Esophagus muscularis mucosa (tissue), 4 donors: ENCODE results near the gene PEX3. TPM values are rescaled to one million over a fixed set of nuclear protein-coding genes. Genes with fewer than 3 reads are reported as not detected.

Experiments
- DNase-seq: peaks from one replicate; pipeline ENCODE4 v3.0.0-alpha.2; 2017; ENCODE audit errors: extremely low spot score
- H3K27ac ChIP-seq, 4 donors: fragments of 200-600 bp; sonication (generic); replicated peaks in 1 of 4; 1 replicate in 3 of 4; 2 replicates in 1 of 4; pipeline ENCODE4 v1.5.1; 2016 to 2019; ENCODE audit warnings: mild to moderate bottlenecking in 1 of 4
- H3K27me3 ChIP-seq, 4 donors: fragments of 200-600 bp; sonication (generic); one replicate each; pipeline versions ENCODE4 v1.5.1 to v1.6.0; 2016 to 2019
- H3K36me3 ChIP-seq, 4 donors: fragments of 200-600 bp; sonication (generic); one replicate each; pipeline ENCODE4 v1.5.1; 2016 to 2019
- H3K4me1 ChIP-seq, 4 donors: fragments of 200-600 bp; sonication (generic); one replicate each; pipeline ENCODE4 v1.5.1; 2016 to 2019
- H3K4me3 ChIP-seq, 4 donors: fragments of 200-600 bp; sonication (generic); 1 replicate in 2 of 4; 2 replicates in 2 of 4; pipeline ENCODE4 v1.5.1; 2016 to 2019; ENCODE audit warnings: mild to moderate bottlenecking in 4 of 4, moderate library complexity in 1 of 4
- H3K9me3 ChIP-seq, 4 donors: fragments of 200-600 bp; sonication (generic); 1 replicate in 3 of 4; 2 replicates in 1 of 4; pipeline ENCODE4 v1.5.1; 2016 to 2019
- CTCF ChIP-seq, 3 experiments: fragments of 200-600 bp in 2 of 3; fragments of 450-650 bp in 1 of 3; sonication (generic) in 2 of 3; IDR thresholded peaks; one replicate each; pipeline ENCODE4 v1.5.1; 2017 to 2019; ENCODE audit warnings: antibody characterized with exemption in 3 of 3, mild to moderate bottlenecking in 2 of 3, moderate library complexity in 1 of 3
- EP300 ChIP-seq: sonication (generic); formaldehyde crosslinking; IDR thresholded peaks from one replicate; pipeline ENCODE4 v1.6.1; 2017; ENCODE audit warnings: antibody characterized with exemption
- POLR2A ChIP-seq: fragments of 450-650 bp; IDR thresholded peaks from one replicate; pipeline ENCODE4 v1.6.1; 2017; ENCODE audit warnings: antibody characterized with exemption, moderate library complexity, mild to moderate bottlenecking, low read depth
- POLR2AphosphoS5 ChIP-seq, 2 donors: sonication (generic); formaldehyde crosslinking; IDR thresholded peaks; one replicate each; pipeline ENCODE4 v1.6.1; 2017; ENCODE audit warnings: antibody characterized with exemption in 2 of 2
- WGBS: methylation state at CpG from one replicate; pipeline ENCODE4 v1.1.5; 2018; 5-methylcytosine and 5-hydroxymethylcytosine counted together
- intact Hi-C: fragments of 100-400 bp; cut with DNase I; formaldehyde crosslinking; loops from one replicate; pipeline ENCODE4 v1.15.1; 2023
- total RNA-seq, 4 donors: library from RNA; depleted of rRNA; stranded (reverse); fragments of >200 nt; gene quantifications; one replicate each; pipeline versions ENCODE4 v1.1.0 to v1.2.1, GENCODE V29; 2016

The PEX3 gene
- total RNA-seq, 4 donors from 2014 or later: 15.1 to 24.1 (median 19.7) TPM

- no peak overlapping the region for H3K4me3 ChIP-seq
- no peak for DNase-seq
- H3K27ac ChIP-seq: no peak overlapping the region
- H3K36me3 ChIP-seq: peaks cover 0 to 37% (median 17%) of the 10 kb centered on the region in 4 donors
- intact Hi-C loops: no loop called here
- TF ChIP-seq CTCF (IDR thresholded peaks at IDR 0.05) (no peak), POLR2A (no peak), POLR2AphosphoS5 (IDR thresholded peaks at IDR 0.05) (no peak), EP300 (no peak)
- no peaks in the 10 kb centered on the region for H3K27me3 ChIP-seq
- 96% methylated on average over 1 of the region's 1 CpG for WGBS
- no peaks in the 10 kb centered on the region for H3K4me1 ChIP-seq
- no peaks in the 10 kb centered on the region for H3K9me3 ChIP-seq
Measured at GRCh38 chr6:143490244-143490643, 39.6 kb downstream of the PEX3 start.

GRCh38 chr6:143490775-143491174, 40.2 kb downstream of the PEX3 start:
- no peaks in the 10 kb centered on the region for H3K27me3 ChIP-seq
- no peaks in the 10 kb centered on the region for H3K4me1 ChIP-seq
- WGBS: 93% methylated on average over 7 of the region's 8 CpGs
- intact Hi-C loops: no loop called here
- H3K27ac ChIP-seq: no peak overlapping the region
- H3K4me3 ChIP-seq: no peak overlapping the region
- TF ChIP-seq POLR2AphosphoS5 (IDR thresholded peaks at IDR 0.05): no peak
- H3K9me3 ChIP-seq: no peaks in the 10 kb centered on the region
- peaks cover 0 to 37% (median 21%) of the 10 kb centered on the region in 4 donors for H3K36me3 ChIP-seq
- no peak for DNase-seq

GRCh38 chr6:143496974-143497373, 46.4 kb downstream of the PEX3 start:
- peaks cover 4 to 83% (median 72%) of the 10 kb centered on the region in 4 donors for H3K36me3 ChIP-seq
- intact Hi-C loops: no loop called here
- DNase-seq: no peak
- no peaks in the 10 kb centered on the region for H3K27me3 ChIP-seq
- no peaks in the 10 kb centered on the region for H3K9me3 ChIP-seq
- H3K4me3 ChIP-seq: no peak overlapping the region
- TF ChIP-seq CTCF (IDR thresholded peaks at IDR 0.05) (no peak), POLR2A (no peak), POLR2AphosphoS5 (IDR thresholded peaks at IDR 0.05) (no peak), EP300 (no peak)
- 100% methylated on average over 1 of the region's 1 CpG for whole genome bisulfite sequencing
- no peaks in the 10 kb centered on the region for H3K4me1 ChIP-seq
- H3K27ac ChIP-seq: no peak overlapping the region

- WGBS: 86% methylated on average over 4 of the region's 4 CpGs
- intact Hi-C loops: no loop called here
- TF ChIP-seq EP300 (no peak), POLR2A (no peak), POLR2AphosphoS5 (IDR thresholded peaks at IDR 0.05) (no peak), CTCF (IDR thresholded peaks at IDR 0.05) (no peak)
- Histone ChIP-seq H3K4me1 (no peaks in the 10 kb centered on the region), H3K4me3 (no peak overlapping the region), H3K36me3 (peaks cover 4 to 90% (median 80%) of the 10 kb centered on the region in 4 donors), H3K27ac (no peak overlapping the region), H3K9me3 (no peaks in the 10 kb centered on the region), H3K27me3 (no peaks in the 10 kb centered on the region)
- no peak for DNase-seq
Measured at GRCh38 chr6:143498428-143498827, 47.8 kb downstream of the PEX3 start.

GRCh38 chr6:143501851-143502250, 51.2 kb downstream of the PEX3 start:
- Histone ChIP-seq H3K4me3 (no peak overlapping the region), H3K36me3 (peaks cover 15 to 87% (median 67%) of the 10 kb centered on the region in 4 donors), H3K4me1 (no peaks in the 10 kb centered on the region), H3K27ac (no peak overlapping the region), H3K27me3 (no peaks in the 10 kb centered on the region), H3K9me3 (no peaks in the 10 kb centered on the region)
- WGBS: 92% methylated on average over 2 of the region's 2 CpGs
- intact Hi-C loops: no loop called here
- TF ChIP-seq EP300: no peak
- TF ChIP-seq CTCF (IDR thresholded peaks at IDR 0.05): no peak
- no peak for TF ChIP-seq POLR2AphosphoS5 (IDR thresholded peaks at IDR 0.05)
- no peak for TF ChIP-seq POLR2A
- DNase-seq: no peak
